SU-DHL-6 (cell line): ENCODE results near the gene RAB33A.

Experiments
- H2AFZ ChIP-seq: fragments of 200-600 bp; sonication (generic); 2 replicates; pipeline ENCODE4 v1.6.1; 2014; ENCODE audit warnings: low read depth, mild to moderate bottlenecking, moderate library complexity, mixed read lengths, antibody characterized with exemption, low read length; ENCODE audit not compliant: severe bottlenecking
- H3F3A ChIP-seq: fragments of 200-600 bp; shearing (Covaris generic); 2 replicates; pipeline ENCODE4 v1.6.0; 2016; ENCODE audit warnings: antibody characterized with exemption, mild to moderate bottlenecking; ENCODE audit not compliant: insufficient read depth
- H3K27ac ChIP-seq: fragments of 200-600 bp; sonication (generic); 2 replicates; pipeline ENCODE4 v1.5.1; 2016; ENCODE audit warnings: low read depth, mild to moderate bottlenecking, low read length, moderate library complexity, mixed read lengths
- H3K27me3 ChIP-seq: fragments of 200-600 bp; sonication (generic), shearing (Covaris generic); 2 replicates; pipeline ENCODE4 v1.6.0; 2014; ENCODE audit warnings: mild to moderate bottlenecking, low read length
- H3K36me3 ChIP-seq: fragments of 200-600 bp; sonication (generic); 2 replicates; pipeline ENCODE4 v1.6.1; 2014; ENCODE audit warnings: mild to moderate bottlenecking, low read length, mixed read lengths
- H3K4me2 ChIP-seq: fragments of 300-600, 200-600 bp; shearing (Covaris generic), sonication (generic); 2 replicates; pipeline ENCODE4 v1.6.0; 2014; ENCODE audit warnings: low read length, low read depth, mild to moderate bottlenecking; ENCODE audit not compliant: poor library complexity, severe bottlenecking
- H3K4me3 ChIP-seq: fragments of 200-600 bp; sonication (generic); 2 replicates; pipeline ENCODE4 v1.5.1; 2014; ENCODE audit warnings: antibody characterized with exemption, low read length, mild to moderate bottlenecking, mixed read lengths; ENCODE audit not compliant: insufficient read depth, poor library complexity, severe bottlenecking
- H3K79me2 ChIP-seq: fragments of 200-600 bp; sonication (generic); 2 replicates; pipeline ENCODE4 v1.6.1; 2014; ENCODE audit warnings: mild to moderate bottlenecking, low read length, moderate library complexity; ENCODE audit not compliant: insufficient read depth
- H3K9ac ChIP-seq: fragments of 200-600 bp; sonication (generic); 2 replicates; pipeline ENCODE4 v1.7.0; 2014; ENCODE audit warnings: mild to moderate bottlenecking, low read length
- H3K9me2 ChIP-seq: fragments of 200-600 bp; sonication (generic); replicated peaks from 2 replicates; pipeline ENCODE4 v1.6.1; 2014; ENCODE audit warnings: low read length; ENCODE audit not compliant: insufficient read depth
- H3K9me3 ChIP-seq: fragments of 200-600 bp; sonication (generic); 2 replicates; pipeline ENCODE4 v1.6.1; 2014; ENCODE audit warnings: low read length, mixed read lengths; ENCODE audit not compliant: insufficient read depth
- H4K20me1 ChIP-seq: fragments of 200-600 bp; sonication (generic); 2 replicates; pipeline ENCODE4 v1.6.1; 2014; ENCODE audit warnings: low read depth, mild to moderate bottlenecking, antibody characterized with exemption, low read length, moderate library complexity, mixed read lengths
- CTCF ChIP-seq: fragments of 200-600 bp; sonication (generic); IDR thresholded peaks from one replicate; pipeline ENCODE4 v1.5.1; 2017; ENCODE audit warnings: antibody characterized with exemption, mild to moderate bottlenecking, low read length, moderate library complexity; ENCODE audit not compliant: insufficient read depth, poor library complexity, severe bottlenecking
- EZH2phosphoT487 ChIP-seq: fragments of 200-600 bp; sonication (generic), shearing (Covaris generic); conservative IDR thresholded peaks from 2 replicates; pipeline ENCODE4 v1.6.1; 2018; ENCODE audit warnings: mild to moderate bottlenecking, antibody characterized with exemption, low read length, moderate library complexity, mixed read lengths

RAB33A gene

GRCh38 chrX:130167040-130167439 is 4.7 kb upstream of the RAB33A start:
- peaks cover 11% of the 10 kb centered on the region; the same call in 1 of the 2 replicates for H3F3A ChIP-seq
- H4K20me1 ChIP-seq, result no peaks in the 10 kb centered on the region
- peak overlapping the region; percentile 82 for H3K9ac ChIP-seq
- H3K4me3 ChIP-seq, result peak overlapping the region; percentile 98
- H2AFZ ChIP-seq, result no peak overlapping the region
- H3K27me3 ChIP-seq, result no peaks in the 10 kb centered on the region
- H3K9me3 ChIP-seq, result no peaks in the 10 kb centered on the region
- no peaks in the 10 kb centered on the region for H3K9me2 ChIP-seq
- peaks cover 33% of the 10 kb centered on the region for H3K79me2 ChIP-seq
- no peaks in the 10 kb centered on the region for H3K36me3 ChIP-seq
- H3K4me2 ChIP-seq, result peak overlapping the region; percentile 82
- TF ChIP-seq CTCF, result no peak
- no peak overlapping the region for H3K27ac ChIP-seq

- H3K27ac ChIP-seq, result peak overlapping the region; percentile 88
- no peaks in the 10 kb centered on the region for H3K27me3 ChIP-seq
- no peaks in the 10 kb centered on the region for H4K20me1 ChIP-seq
- no peaks in the 10 kb centered on the region for H3K9me3 ChIP-seq
- H2AFZ ChIP-seq, result peak overlapping the region; percentile 77
- H3K36me3 ChIP-seq, result no peaks in the 10 kb centered on the region
- H3K9me2 ChIP-seq, result no peaks in the 10 kb centered on the region
- peaks cover 11% of the 10 kb centered on the region; the same call in 1 of the 2 replicates for H3F3A ChIP-seq
- H3K4me2 ChIP-seq, result peak overlapping the region; percentile 71
- H3K4me3 ChIP-seq, result peak overlapping the region; percentile 80
- H3K79me2 ChIP-seq, result peaks cover 42% of the 10 kb centered on the region
- H3K9ac ChIP-seq, result peak overlapping the region; percentile 93
- TF ChIP-seq EZH2phosphoT487 (no peak), CTCF (no peak)
These were observed 863 bp upstream of the RAB33A start for GRCh38 chrX:130170752-130171445.

- H3K9ac ChIP-seq, result peak overlapping the region; percentile 93
- H3K79me2 ChIP-seq, result peaks cover 44% of the 10 kb centered on the region
- H3K9me2 ChIP-seq, result no peaks in the 10 kb centered on the region
- peak overlapping the region; percentile 80 for H3K4me3 ChIP-seq
- no peaks in the 10 kb centered on the region for H3K27me3 ChIP-seq
- TF ChIP-seq EZH2phosphoT487 (no peak), CTCF (no peak)
- H3K9me3 ChIP-seq, result no peaks in the 10 kb centered on the region
- H3F3A ChIP-seq, result peaks cover 11% of the 10 kb centered on the region; the same call in 1 of the 2 replicates
- H4K20me1 ChIP-seq, result no peaks in the 10 kb centered on the region
- H3K36me3 ChIP-seq, result no peaks in the 10 kb centered on the region
- H3K27ac ChIP-seq, result peak overlapping the region; percentile 88
- peak overlapping the region; percentile 77 for H2AFZ ChIP-seq
- H3K4me2 ChIP-seq, result peak overlapping the region; percentile 71
These were observed 524 bp downstream of the RAB33A start for GRCh38 chrX:130172127-130172845.
